ENCODE results near the gene MSRB1.
A peak's percentile ranks its signal among the peaks of the same experiment; 100 is the strongest.

Gene MSRB1

DNA sequence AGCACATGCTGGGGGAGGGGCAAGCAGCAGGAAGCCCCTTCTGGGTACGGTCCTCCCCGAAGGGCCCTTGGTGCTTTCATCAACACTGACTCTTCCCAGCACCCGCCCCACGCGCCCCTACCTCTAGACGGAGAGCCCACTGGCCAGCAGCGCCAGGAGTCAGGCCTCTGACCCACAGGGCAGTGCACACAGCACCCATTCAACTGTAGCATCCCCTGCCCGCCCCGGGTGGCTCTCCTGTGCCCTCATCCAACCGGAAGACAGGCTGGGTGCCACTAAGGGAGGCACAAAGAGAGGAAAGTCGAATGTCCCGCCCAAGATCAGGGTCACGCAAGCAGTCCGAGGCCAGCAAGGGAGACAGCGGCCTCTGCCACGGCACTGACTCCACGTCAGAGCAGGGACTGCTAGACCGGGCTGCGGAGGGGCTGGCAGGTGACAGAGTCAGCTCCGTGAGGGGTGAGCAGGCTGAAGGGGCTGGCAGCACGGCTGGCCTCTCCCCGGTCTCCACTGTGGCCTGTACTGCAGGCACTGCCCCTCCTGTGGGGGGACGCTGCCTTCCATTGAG, 9.8 kb downstream of the MSRB1 start:
- no peaks in the 10 kb centered on the region for H3K9me3 ChIP-seq (ENCODE audit: insufficient read depth, low read length)
- no peaks in the 10 kb centered on the region for H3K79me2 ChIP-seq (ENCODE audit: insufficient read depth, low read length)
- TF ChIP-seq EZH2phosphoT487 (conservative IDR thresholded peaks at IDR 0.05; ENCODE audit: low read length) (no peak), CTCF (IDR thresholded peaks at IDR 0.05; ENCODE audit: insufficient read depth, low read length, poor library complexity, severe bottlenecking) (no peak)
- H3K9me2 ChIP-seq (replicated peaks; ENCODE audit: insufficient read depth, low read length) = no peaks in the 10 kb centered on the region
- no peak overlapping the region for H3K4me2 ChIP-seq (ENCODE audit: low read depth, low read length, poor library complexity, severe bottlenecking)
- H3K36me3 ChIP-seq (ENCODE audit: low read length) = no peaks in the 10 kb centered on the region
- H3K27ac ChIP-seq (ENCODE audit: low read depth, low read length) = no peak overlapping the region
- H3K27me3 ChIP-seq (ENCODE audit: low read length) = no peaks in the 10 kb centered on the region
- no peaks in the 10 kb centered on the region for H3F3A ChIP-seq (ENCODE audit: insufficient read depth)
- no peak overlapping the region for H3K4me3 ChIP-seq (ENCODE audit: insufficient read depth, low read length, poor library complexity, severe bottlenecking)
- no peaks in the 10 kb centered on the region for H4K20me1 ChIP-seq (ENCODE audit: low read depth, low read length)
- no peak overlapping the region for H2AFZ ChIP-seq (ENCODE audit: low read depth, low read length, severe bottlenecking)
- no peak overlapping the region for H3K9ac ChIP-seq (ENCODE audit: low read length)

DNA sequence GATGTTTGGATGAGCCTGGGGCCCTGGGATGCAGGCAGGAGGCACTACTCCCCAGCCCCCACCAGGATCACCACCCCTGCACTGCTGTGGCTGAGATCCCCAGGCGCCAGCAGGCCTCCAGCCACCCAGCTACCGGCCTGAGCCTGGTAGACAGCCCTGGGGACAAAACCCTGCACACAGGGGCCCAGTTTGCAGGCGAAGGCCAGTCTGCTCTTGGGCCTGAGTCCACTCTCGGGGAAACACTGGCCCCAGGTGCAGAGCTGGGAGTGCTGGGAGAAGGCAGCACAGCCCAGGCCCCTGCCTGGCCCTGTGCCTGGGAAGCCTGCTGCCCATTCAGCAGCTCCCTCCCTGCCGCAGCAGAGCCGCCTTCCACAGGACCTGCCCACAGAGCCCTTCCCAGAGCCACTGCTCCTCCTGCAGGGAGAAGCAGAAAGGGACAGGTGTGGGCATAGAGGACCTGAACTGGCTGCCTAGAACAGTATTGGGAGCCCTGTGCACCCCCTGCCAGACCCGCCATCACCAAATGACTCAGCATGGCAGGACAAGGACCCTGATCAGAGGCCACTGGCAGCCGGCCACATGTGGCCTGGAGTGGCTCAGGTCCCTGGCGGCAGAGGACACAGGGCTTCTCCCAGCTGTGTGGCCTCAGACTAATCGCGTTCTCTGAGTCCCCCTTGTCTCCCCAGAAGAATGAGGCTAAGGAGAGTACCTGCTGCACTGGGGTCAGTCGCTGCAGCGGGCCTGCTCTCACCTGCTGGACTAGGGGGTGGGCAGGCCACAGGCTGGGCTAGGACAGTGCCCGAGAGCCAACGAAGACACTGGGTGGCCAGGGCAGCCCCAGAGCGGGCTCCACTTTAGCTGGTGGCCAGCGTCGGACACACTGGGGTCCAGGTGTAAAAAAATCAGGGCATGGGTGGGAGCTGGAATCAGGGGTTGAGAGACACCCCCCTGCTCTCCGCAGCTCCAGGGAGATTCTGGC, 10.7 kb downstream of the MSRB1 start:
- Histone ChIP-seq H4K20me1 (ENCODE audit: low read depth, low read length) (no peaks in the 10 kb centered on the region), H3K79me2 (ENCODE audit: insufficient read depth, low read length) (no peaks in the 10 kb centered on the region), H3K4me2 (ENCODE audit: low read depth, low read length, poor library complexity, severe bottlenecking) (no peak overlapping the region), H3K27ac (ENCODE audit: low read depth, low read length) (no peak overlapping the region), H3K9me3 (ENCODE audit: insufficient read depth, low read length) (no peaks in the 10 kb centered on the region), H2AFZ (ENCODE audit: low read depth, low read length, severe bottlenecking) (no peak overlapping the region), H3K36me3 (ENCODE audit: low read length) (no peaks in the 10 kb centered on the region), H3K27me3 (ENCODE audit: low read length) (no peaks in the 10 kb centered on the region), H3K4me3 (ENCODE audit: insufficient read depth, low read length, poor library complexity, severe bottlenecking) (no peak overlapping the region), H3K9ac (ENCODE audit: low read length) (no peak overlapping the region), H3F3A (ENCODE audit: insufficient read depth) (no peaks in the 10 kb centered on the region), H3K9me2 (replicated peaks; ENCODE audit: insufficient read depth, low read length) (no peaks in the 10 kb centered on the region)
- no peak for TF ChIP-seq CTCF (IDR thresholded peaks at IDR 0.05; ENCODE audit: insufficient read depth, low read length, poor library complexity, severe bottlenecking)
- TF ChIP-seq EZH2phosphoT487 (conservative IDR thresholded peaks at IDR 0.05; ENCODE audit: low read length) = no peak

- Histone ChIP-seq H2AFZ (ENCODE audit: low read depth, low read length, severe bottlenecking) (peak overlapping the region; percentile 43), H3K9ac (ENCODE audit: low read length) (no peak overlapping the region), H3K4me2 (ENCODE audit: low read depth, low read length, poor library complexity, severe bottlenecking) (no peak overlapping the region)
These were observed 12.7 kb downstream of the MSRB1 start for GRCh38 chr16:1930338-1930720.

More at GRCh38 chr16:1930338-1930720, 12.7 kb downstream of the MSRB1 start:
- no peak overlapping the region for H3K27ac ChIP-seq (ENCODE audit: low read depth, low read length)
- TF ChIP-seq EZH2phosphoT487 (conservative IDR thresholded peaks at IDR 0.05; ENCODE audit: low read length) (no peak), CTCF (IDR thresholded peaks at IDR 0.05; ENCODE audit: insufficient read depth, low read length, poor library complexity, severe bottlenecking) (no peak)
- H3F3A ChIP-seq (ENCODE audit: insufficient read depth) = no peaks in the 10 kb centered on the region
- no peak overlapping the region for H3K4me3 ChIP-seq (ENCODE audit: insufficient read depth, low read length, poor library complexity, severe bottlenecking)
- no peaks in the 10 kb centered on the region for H3K79me2 ChIP-seq (ENCODE audit: insufficient read depth, low read length)
- H3K27me3 ChIP-seq (ENCODE audit: low read length) = no peaks in the 10 kb centered on the region
- H3K9me2 ChIP-seq (replicated peaks; ENCODE audit: insufficient read depth, low read length) = no peaks in the 10 kb centered on the region
- H4K20me1 ChIP-seq (ENCODE audit: low read depth, low read length) = no peaks in the 10 kb centered on the region
- H3K9me3 ChIP-seq (ENCODE audit: insufficient read depth, low read length) = no peaks in the 10 kb centered on the region
- H3K36me3 ChIP-seq (ENCODE audit: low read length) = no peaks in the 10 kb centered on the region
